Frontal cortex (tissue), 4 donors: Measurements from ENCODE around the gene RNF220. TPM values are rescaled to one million over a fixed set of nuclear protein-coding genes. Genes with fewer than 3 reads are reported as not detected.
A peak's percentile ranks its signal among the peaks of the same experiment; 100 is the strongest.

Experiments used
- DNase-seq, 2 donors: peaks; one replicate each; pipeline ENCODE4 v3.0.0; 2012; ENCODE audit warnings: low spot score in 2 of 2
- FAIRE-seq: peaks from 2 replicates; lab custom pipeline; 2012; peaks lifted over from hg19 to GRCh38; lab: Jason Lieb, UNC
- total RNA-seq: library from RNA; depleted of rRNA; stranded (reverse); fragments of >200 nt; gene quantifications from one replicate; pipeline ENCODE4 v1.2.3, GENCODE V29; 2014
- donor health status: control.
- donor health status: control.
- donor health status: control.

The RNF220 gene
- total RNA-seq, 1 donor from 2014 or later = 48.1 TPM

DNA sequence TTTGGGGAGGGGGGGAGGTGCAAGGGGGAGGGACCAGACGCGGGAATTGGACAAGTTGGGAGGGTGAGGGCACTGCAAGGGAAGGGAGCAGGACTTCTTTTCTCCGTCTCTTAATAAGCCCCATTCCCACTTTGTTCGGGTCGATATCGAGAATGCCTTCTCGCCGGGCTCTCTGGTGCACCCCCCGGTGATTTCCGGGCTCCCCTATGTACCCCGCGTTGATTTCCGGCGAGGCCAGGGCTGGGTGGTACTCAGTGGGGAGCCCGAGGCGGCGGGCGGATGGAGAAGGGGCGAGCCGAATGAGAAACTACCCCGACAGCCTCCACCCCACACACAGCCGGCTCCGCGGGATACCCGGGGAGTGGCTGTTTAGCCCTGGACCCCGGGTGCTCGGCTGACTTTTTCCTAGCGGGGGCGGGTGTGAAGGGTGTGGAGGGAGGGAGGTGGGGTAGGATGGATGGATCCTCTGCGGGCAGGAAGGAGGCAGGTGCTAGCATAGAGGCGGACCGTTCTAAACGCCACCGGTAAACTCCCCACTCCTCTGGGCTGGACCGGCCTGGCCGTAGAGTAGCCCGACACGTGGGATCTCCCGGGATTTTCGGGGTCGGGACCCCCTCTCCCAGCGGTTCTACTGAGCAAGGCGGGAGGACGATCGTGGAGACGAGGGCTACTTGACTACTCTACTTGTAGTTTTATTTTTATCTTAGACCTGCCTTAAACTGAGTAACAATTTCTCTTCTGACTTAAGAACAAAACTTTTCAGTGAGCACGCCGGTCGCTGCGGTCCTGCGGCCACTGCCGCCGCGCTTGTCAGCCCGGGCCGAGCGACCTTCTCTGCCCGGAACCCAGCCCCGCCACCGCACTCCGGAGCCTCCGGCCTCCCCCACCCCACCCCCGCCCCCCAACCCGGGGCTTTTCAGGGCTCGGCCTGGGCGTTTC, 1.0 kb downstream of the RNF220 start:
- FAIRE-seq = no peak
- DNase-seq = no peak

DNA sequence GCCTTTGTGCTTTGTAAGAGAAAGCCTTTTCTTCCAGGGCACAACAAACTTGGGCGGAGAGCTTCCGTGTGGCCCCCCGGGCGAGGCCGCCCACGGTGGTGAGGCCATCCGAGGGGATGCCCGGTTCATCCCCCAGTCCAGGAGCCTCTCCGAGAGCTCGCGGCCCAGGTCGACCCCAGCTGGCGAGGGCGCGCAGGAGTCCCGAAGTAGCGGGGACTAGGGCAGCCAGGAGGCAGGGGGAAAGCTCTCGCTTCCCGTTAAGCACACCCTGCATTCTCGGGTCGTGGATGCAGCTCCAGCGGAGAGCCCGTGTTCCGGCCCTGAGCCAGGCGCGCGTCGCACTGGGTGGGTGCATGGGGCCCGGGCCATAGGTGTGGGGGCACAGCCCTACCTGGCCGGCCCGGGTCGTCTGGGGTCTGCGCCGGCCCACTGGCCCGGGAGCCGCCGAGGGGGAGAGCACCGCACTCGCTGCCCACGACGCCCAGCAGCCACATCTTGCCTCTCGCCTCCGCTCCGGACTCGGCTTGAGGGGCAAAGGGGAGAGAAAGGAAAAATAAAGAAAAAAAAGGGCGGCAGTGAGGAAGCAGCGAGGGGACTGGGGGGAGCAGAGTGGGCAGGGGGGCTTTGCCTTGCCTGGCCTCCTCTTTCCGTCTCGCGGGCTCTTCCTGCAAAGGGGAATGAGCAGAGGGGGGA, 1.8 kb downstream of the RNF220 start:
- DNase-seq = no peak
- FAIRE-seq = no peak

DNA sequence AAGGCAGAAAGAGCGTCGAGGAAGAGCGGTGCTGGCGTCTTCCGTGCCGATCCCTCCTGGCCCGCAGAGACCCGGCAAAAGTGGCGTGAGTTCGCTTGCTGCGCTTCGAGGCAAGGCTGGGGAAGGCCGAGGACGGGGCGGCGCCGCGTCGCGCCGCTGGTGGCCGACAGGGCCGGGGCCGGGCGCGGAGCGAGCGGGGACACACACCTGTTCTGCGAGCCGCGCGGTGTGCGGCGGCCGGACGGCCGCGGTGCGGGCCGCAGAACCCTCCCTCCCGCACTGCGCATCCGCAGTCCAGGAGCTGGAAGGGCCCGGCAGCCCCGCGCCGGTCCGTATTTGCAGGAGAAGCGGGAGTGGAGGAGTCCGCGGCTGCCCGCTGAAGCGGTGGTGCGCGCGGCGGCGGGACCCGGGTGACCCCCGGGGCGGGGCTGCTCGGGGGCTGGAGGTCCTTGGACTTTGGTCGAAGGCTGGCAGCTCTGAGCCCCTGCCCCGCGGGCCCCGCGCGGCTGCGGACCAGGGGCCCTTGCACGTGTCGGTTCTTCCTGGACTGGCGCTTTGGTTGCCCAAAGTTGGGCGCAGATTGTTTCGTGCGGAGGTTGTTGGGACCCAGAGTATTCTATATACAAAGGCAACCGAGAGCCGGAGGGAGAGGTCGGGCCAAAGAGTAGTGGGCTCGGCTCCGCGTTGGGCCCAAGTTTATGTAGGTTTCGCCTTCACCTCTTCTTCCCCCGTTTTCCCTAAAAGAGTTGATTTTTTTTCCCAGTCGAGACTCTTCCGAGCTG, 2.6 kb downstream of the RNF220 start:
- no peak for DNase-seq
- FAIRE-seq = no peak

DNA sequence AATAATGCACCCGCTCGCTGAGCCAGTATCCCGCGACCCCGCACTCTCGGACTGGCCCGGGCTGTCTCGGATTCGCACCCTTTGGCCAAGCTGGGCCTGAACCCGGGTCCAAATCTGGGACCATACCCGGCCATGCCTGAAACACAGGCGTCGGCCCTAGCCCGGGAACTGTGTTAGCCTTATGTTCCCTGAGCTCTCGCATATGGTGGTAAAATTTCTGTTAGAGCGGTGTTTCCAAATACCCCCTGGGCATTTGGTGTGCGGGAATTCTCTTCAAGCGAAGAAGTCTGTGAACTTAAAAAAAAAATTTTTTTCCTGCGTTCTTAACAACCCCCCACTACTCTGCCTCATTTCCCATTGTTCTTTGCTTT, 3.1 kb downstream of the RNF220 start:
- FAIRE-seq (no peak), DNase-seq (no peak)

DNA sequence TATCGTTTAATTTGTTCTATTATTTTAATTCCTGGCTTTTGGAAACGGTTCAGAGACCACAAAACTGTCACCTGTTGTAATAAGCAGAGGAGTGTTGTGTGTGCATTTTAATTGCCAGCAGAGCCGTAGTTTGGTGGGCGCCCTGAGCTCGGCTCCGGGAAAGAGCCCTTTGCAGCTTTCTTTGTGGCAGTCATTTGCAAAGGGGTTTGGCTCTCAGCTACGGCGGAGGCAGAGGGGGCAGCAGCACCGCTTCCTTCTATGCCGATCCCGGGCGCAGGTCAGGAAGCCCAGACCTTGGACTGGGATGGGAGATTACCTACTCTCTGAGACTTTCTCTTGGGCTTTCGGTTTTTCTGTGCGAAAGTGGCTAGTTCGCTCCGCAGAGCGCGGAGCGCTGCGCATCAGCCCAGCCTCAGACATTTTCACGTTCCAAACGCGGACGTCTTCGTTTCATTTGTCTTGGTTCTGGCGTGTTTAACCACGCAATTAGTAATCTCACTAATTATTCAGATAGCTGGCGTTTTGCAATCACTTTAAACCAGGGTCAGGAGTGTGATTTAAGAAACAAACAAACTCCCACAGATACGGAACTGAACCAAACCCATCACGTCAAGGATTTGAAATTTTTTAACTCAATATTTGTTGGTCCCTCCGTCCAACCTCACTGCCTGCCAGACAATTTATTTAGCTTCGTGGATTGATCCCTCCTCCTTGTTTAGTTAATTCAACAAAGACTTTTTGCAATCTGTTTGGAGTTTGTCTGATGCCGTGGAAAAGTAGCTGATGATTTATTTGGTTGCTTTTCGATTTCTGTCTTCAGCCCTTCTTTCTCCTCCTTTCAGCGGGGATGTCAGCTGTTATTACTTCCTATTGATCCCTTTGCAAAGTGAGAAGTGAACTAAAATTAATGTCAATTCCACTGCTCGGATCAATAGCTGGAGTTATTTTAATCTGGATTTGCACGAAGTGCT, 3.9 kb downstream of the RNF220 start:
- FAIRE-seq (no peak), DNase-seq (no peak)

DNA sequence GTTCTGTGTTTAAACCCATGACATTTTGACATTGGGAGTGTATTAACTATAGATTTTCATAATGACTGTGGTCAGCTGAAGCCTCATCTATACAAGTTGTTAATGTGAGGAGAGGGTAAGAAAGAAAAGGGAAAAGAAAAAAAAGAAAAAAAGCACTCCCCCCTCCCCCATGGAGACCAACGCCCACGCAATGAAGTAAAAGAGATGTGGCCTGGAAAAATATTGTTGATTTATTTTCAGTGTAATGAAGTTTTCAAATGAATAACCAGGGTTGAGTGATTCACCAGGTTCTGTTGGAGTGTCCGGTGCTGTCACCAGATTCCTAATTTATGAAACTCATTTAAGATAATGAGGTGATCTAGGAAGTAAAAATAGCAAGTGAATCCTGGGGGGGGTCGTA, 4.7 kb downstream of the RNF220 start:
- FAIRE-seq (no peak), DNase-seq (no peak)

DNA sequence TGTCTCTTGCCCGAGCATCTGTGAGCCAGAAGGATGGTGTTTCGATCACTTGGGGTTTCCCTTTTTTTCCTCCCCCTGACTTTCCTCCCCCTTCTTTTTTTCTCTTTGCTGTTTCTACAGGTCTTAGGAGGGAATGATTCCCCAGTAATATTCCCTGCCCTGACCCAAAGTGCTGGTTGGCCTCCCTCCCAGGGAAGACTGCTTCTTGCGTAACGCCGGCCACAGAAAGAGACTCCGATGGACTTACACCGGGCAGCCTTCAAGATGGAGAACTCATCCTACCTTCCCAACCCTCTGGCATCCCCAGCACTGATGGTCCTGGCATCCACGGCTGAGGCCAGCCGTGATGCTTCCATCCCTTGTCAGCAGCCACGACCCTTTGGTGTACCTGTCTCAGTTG, 6.8 kb downstream of the RNF220 start:
- no peak for FAIRE-seq

DNA sequence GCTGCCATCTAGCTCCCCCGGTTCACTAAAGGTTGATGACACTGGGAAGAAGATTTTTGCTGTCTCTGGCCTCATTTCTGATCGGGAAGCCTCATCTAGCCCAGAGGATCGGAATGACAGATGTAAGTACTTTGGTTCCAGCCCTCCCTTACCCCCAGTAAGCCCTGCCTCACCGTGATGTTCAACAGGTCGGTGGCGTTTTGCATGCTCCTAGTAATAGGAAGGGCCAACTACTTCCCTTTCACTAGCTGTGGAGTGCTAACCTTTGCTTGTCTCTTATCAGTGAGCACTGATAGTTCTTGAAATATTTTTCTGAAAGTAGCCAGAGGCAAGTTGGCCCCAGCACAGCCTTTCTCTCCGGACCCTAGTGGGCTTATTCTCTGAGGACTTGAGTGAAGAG, 7.5 kb downstream of the RNF220 start:
- no peak for FAIRE-seq

More for the DNA sequence above, 6.8 kb downstream of the RNF220 start:
- no peak for DNase-seq

DNA sequence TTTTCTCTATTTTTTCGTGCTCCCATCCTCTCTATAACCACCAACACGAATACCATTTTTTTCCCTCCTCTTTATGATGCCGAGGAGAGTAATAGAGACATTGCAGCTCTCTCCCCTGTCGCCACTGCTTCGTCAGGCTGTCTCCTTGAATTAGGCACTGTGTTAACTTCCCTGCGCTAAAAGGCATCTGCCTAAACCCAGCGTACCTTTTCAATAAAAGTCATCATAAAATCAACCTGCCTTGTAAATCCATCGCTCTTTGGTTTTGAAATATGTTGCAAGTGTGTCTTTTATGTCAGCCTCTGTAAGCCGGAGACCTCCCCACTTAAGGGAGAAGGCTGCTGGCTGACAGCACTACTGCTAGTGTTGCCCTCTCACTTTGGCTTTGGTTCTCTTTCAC, 8.7 kb downstream of the RNF220 start:
- FAIRE-seq = no peak
- no peak for DNase-seq

More for the DNA sequence above, 7.5 kb downstream of the RNF220 start:
- no peak for DNase-seq

DNA sequence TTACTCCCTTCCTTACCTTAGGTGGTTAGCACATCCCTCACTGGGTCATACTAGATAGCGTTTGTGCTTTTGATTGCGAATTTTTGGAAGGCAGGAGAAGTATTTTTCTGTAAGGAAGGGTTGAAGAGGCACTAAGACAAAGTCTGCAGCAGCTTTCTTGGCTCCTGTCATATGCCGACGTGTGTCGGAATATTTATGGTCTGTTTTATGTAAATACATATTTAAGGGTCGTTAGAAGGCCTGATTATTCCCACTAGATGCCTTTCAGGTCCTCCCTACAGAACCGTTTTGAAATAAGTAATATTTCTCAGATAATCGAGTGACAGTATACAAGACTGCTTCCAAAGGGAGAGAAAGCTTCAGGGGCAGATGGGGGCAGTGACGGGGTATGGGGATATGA, 10.0 kb downstream of the RNF220 start:
- no peak for FAIRE-seq
- DNase-seq = no peak

DNA sequence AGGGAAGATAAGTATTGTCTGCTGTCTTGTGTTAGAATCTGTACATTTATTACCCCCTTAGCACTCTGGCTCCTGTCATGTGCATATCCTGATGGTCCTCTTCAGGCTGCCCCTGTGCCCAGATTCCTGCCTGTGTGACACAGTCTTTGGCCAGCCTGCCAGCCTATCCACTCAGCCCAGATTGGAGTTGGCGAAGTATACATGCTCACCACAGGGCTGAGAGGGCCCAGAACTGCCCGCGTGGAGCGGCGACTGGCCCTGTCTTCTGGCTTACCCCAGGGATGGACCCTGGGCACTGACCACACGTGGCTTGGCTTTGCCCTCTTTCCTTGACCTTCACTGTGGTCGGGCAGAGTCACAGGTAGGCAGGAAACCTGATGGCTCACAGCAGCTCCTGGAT, 11.4 kb downstream of the RNF220 start:
- FAIRE-seq = no peak
- DNase-seq = no peak

DNA sequence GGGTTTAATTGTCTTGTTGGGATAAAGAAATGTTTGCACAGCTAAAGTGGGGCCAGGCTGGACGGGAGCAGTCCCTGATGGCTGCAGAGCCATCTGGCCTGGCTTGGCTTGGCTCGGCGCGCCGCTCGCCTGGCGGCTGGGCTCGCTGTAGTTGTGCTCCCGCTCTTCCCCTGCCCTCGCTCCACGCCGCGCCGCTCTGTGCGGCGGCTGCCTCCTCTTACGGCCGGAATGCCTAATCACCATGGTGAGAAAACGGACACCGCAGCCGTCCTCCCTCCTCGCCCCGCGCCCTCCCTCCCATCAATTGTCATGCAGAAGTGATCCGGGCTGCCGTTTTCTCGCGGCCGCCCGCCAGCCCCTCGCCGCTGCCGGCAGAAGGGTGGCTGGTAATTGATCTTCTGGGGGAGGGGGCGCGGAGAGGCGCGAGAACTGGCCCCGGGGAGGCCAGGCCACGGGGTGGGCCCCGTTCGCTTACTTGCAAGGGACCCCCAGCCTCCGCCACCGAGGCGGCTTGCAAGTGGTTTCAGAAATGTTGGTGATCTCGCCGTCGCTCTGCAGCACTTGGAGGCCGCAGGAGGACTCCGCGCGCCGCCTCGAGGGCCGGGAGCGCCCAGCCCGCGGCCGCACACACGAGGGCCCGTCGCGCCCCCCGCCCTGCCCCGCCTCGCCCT, 12.4 kb downstream of the RNF220 start:
- peak; percentile 58 to 71 for DNase-seq
- FAIRE-seq = no peak

DNA sequence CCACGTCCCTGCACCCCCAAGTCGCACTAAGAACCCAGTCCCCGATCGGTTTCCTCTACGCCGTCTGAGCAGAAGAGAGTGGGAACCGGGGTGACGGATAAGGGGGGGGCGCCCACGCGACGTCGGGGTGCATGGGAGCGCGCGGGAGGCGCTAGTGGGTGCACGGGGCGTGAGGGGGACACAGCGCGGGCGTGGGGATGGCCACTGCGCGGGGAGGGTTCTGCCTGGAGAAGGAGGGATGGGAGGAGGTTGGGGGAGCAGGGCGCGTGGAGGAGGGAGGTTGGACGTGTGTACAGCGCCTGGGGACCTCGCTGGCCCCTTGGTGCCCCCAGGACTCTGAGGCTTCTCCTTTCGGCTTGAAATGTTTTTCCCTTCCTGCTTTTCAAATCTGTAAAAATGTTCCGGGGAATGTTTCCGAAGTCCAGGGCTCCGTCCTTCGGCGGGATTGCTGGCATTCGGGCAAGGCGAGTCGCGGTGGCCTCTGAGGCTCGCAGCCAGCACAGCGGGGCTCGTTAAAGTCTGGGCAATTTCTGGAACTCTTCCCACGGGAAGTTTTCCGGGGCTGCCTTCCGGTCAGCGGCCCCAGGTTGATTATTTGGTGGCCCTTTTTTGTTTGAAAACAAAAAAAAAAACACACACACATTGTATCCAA, 13.1 kb downstream of the RNF220 start:
- FAIRE-seq = no peak
- no peak for DNase-seq

DNA sequence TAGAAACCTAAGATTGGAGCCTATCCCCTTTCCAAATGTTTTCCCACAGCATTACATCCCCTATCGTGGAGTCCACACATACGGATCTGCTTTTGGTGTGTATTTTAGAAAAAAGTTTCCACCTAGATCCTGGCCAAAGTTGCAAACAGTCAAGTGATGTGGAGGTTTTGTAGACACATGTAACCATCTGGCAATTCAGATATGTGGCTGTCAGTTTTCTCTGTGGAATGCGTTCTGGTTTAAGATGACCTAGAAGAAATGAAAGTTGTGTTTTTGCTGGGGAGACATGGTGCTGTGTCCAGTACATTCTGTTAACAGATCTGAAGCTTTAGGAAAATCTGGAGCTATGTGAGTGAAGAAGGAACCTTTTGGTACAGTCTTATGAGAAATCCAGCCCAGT, 14.8 kb downstream of the RNF220 start:
- no peak for FAIRE-seq
- no peak for DNase-seq

DNA sequence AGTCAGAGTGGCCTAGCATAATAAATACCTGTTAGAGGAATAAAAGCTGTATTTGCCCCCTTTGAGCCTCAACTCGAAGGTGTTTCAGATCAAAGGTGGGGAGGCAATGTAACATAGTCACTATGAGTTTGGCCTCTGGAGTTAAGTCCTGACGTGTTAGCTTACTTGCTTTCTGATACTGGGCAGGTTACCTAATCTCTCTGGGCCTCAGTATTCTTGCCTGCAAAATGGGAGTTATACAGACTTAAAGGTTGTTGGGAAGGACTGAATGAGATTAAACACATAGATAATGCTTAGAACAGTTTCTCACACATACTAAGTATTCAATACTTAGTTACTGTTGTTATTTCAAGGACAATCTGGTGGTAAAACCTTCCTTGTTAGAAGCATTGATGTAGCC, 15.5 kb downstream of the RNF220 start:
- no peak for DNase-seq
- no peak for FAIRE-seq

DNA sequence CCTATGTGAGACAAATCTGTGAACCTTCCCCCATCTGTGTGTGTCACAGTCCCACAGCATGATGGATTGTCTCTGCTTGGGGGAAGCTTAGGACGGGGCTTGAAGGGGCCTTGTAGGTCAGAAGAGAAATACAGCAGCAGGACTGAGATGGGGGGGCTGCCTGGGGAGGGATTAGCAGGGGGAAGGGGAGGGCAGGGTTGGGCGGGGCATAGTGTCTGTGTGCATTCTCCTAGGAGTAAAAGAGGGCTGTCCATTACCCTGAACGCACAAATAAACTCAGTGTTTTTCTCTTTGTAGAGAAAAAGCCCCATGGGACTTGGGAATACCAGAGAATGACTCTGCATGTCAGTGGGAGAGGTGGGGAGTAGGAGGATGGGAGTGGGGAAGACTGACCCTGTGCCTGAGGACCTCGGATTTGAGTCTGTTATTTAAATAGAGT, 16.4 kb downstream of the RNF220 start:
- DNase-seq (no peak), FAIRE-seq (no peak)

DNA sequence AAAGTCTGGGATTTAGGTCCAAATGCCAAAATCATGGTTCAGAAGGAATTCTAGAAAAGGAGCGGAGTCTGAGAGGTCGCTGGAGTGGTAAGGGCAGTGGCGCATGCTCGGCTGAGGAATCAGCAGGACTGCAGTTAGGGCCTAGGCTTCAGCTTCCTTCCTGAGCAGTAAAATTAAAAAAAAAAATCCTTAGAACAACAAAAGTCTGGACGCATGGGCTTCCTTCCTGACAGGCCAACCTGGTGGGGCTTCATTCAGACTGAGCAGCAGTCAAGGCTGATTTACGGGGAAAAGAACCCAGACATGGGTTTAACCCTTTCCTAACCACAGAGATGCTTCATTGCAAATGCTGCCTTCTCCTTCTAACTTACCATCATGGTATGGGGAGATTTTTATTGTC, 17.1 kb downstream of the RNF220 start:
- FAIRE-seq (no peak), DNase-seq (peak in 1 of 2 donors; percentile 21)
